Measurements from ENCODE around the gene FREM1.
"Not testable (repeated sequence)": the region's sequence is repeated elsewhere in the genome, so short reads cannot be mapped to it uniquely, and the experiment has no call there.

FREM1 gene, protein sequence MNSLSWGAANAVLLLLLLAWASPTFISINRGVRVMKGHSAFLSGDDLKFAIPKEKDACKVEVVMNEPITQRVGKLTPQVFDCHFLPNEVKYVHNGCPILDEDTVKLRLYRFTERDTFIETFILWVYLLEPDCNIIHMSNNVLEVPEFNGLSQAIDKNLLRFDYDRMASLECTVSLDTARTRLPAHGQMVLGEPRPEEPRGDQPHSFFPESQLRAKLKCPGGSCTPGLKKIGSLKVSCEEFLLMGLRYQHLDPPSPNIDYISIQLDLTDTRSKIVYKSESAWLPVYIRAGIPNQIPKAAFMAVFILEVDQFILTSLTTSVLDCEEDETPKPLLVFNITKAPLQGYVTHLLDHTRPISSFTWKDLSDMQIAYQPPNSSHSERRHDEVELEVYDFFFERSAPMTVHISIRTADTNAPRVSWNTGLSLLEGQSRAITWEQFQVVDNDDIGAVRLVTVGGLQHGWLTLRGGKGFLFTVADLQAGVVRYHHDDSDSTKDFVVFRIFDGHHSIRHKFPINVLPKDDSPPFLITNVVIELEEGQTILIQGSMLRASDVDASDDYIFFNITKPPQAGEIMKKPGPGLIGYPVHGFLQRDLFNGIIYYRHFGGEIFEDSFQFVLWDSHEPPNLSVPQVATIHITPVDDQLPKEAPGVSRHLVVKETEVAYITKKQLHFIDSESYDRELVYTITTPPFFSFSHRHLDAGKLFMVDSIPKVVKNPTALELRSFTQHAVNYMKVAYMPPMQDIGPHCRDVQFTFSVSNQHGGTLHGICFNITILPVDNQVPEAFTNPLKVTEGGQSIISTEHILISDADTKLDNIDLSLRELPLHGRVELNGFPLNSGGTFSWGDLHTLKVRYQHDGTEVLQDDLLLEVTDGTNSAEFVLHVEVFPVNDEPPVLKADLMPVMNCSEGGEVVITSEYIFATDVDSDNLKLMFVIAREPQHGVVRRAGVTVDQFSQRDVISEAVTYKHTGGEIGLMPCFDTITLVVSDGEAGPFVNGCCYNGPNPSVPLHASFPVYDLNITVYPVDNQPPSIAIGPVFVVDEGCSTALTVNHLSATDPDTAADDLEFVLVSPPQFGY (N-terminal part only)

GRCh38 chr9:14909961-14910805 is at the start of gene FREM1:
Gene FREM1, minus strand, starts transcription at chr9:14910428. Its CDS starts 41,451 bp downstream, at chr9:14868977.
- DNase-seq, result no peak

- DNase-seq, result no peak
Measured at GRCh38 chr9:14958989-14959388, 48.8 kb upstream of the FREM1 start.

- no peak for DNase-seq
Measured at GRCh38 chr9:14957109-14957508, 46.9 kb upstream of the FREM1 start.

DNA sequence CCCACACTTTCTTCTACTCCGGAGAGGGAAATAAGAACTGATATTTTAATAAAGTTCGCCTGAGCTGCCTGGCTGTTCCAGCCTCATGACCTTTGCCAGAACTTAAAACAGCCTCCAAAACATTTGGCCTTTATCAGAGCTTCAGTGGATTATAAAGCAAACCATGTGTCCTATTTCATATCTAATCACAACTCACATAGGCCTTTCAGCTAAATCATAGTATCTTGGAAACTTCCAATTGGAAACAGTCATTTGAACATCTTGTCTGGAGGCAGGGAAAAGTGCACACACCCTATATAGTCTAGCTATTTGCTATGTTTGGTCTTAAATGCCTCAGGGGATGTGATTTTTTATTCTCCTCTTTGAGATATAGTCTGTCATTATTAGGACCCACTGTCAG is 46.0 kb upstream of the FREM1 start:
- no peak for DNase-seq

- no peak for DNase-seq
Measured at GRCh38 chr9:14945351-14945750, 35.1 kb upstream of the FREM1 start.

- no peak for DNase-seq
Measured at GRCh38 chr9:14941501-14942405, 31.5 kb upstream of the FREM1 start.

GRCh38 chr9:14939378-14939777 is 29.1 kb upstream of the FREM1 start:
- DNase-seq, result no peak

GRCh38 chr9:14937216-14937615 is 27.0 kb upstream of the FREM1 start:
- DNase-seq, result no peak

DNA sequence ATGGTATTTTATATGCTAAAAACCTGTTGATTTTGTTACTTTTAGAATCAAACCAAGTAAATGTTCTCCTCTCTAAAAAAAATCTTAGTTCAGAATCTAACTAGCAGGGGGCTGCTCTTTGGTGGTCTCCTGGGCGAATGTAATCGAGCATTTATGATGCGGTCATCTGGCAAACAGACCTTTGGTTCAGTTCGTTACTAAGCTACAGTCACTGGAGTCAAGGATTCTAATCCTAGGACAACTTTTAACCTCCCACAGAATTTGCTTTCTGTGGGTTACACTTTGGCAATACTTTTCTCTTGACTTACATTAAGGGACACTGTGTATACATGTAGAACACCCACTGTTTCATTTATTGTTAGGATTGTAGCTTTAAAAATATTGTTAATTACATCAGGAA is 26.3 kb upstream of the FREM1 start:
- no peak for DNase-seq

DNA sequence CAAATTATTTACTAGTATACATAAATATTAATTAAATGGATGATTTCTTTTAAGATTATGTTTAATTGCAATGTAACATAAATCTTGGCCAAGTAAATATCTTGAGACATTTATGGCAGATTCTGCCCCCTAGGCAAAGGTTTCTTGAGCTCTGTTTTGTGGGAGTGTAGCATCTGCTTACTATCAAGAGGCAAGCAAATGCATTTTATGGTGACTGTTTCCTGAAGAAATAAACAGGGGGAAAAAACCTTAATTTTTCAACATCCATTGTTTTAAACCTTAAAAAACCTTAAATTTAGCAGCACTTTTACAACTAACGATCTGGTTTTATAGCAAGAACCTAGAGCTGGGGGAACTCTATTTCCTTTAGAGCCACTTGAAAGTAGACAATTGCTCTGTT is 25.7 kb upstream of the FREM1 start:
- DNase-seq, result no peak

GRCh38 chr9:14935106-14935751 is 25.0 kb upstream of the FREM1 start:
- DNase-seq, result no peak

DNA sequence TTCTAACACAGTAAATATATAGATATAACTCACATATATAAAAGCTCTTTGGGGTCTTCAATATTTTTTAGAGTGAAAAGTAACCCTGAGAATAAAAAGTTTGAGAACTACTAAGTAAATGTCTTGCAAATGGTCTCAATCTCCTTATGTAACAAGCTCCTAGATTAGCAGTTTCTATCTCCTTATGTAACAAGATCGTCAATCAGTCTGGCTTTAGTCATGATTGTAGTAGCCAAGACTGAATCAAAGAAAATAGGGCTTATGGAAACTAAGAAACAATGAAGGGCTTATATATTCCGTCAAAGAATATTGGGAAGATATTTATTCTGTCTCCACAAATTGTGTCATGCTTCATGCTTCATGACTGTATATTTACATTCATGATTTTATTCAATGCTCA is 22.4 kb upstream of the FREM1 start:
- no peak for DNase-seq

GRCh38 chr9:14932231-14932630 is 22.0 kb upstream of the FREM1 start:
- DNase-seq, result no peak

- DNase-seq, result no peak
Measured at GRCh38 chr9:14926941-14927624, 16.9 kb upstream of the FREM1 start.

- no peak for DNase-seq
Measured at GRCh38 chr9:14924230-14925219, 14.3 kb upstream of the FREM1 start.

DNA sequence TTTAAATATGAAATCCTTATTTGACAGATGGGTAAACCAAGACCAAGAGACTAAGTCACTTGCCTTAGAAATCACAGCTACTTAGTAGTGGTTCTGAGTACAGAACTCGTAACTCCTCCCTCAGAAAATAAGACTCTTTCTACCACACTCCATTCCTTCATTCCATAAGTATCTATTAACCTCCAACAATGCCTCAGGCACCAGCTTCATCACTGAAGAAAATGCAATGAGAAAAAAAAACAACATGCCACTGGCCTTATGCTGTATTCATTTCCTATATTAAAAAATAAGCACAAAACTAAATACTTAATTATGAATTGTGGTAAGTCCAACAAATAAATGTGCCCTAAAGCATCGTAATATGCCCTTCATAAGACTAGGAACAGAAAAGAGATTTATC is 13.5 kb upstream of the FREM1 start:
- DNase-seq, result no peak

DNA sequence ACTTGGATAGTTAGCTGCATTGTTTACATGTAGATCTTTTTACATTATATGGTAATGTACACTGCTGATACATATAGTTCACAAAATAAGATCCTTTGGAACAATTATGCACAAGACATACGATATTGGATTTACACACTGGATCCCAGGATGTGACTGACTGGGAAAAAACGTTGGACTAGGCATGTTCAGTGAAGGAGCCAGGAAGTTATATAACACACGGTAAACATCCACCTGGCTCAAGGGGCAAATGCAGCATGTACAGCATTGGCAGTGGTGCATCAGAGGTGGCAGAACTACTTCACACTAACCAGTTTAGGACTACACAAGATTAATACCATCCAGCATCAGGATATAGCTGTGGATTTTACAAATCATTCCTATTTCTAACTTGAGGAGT is 10.6 kb upstream of the FREM1 start:
- DNase-seq, result not testable (repeated sequence)

GRCh38 chr9:14913366-14913765 is 3.1 kb upstream of the FREM1 start:
- no peak for DNase-seq

- no peak for DNase-seq
Measured at GRCh38 chr9:14912859-14913258, 2.6 kb upstream of the FREM1 start.

Data from MV-4-11 (cell line).